Measurements from ENCODE around the gene TMEM191B.
"Not testable (repeated sequence)": the region's sequence is repeated elsewhere in the genome, so short reads cannot be mapped to it uniquely, and the experiment has no call there.

The TMEM191B gene

GRCh38 chr22:18549458-18550179 is 22.0 kb downstream of the TMEM191B start:
- not testable (repeated sequence) for H3K4me3 Mint-ChIP-seq, ATAC-seq, H3K4me1 Mint-ChIP-seq, H3K27me3 Mint-ChIP-seq, H3K27ac Mint-ChIP-seq, DNase-seq, H3K9me3 Mint-ChIP-seq

GRCh38 chr22:18551046-18551445 is 23.4 kb downstream of the TMEM191B start:
- H3K27me3 Mint-ChIP-seq, H3K4me3 Mint-ChIP-seq, H3K27ac Mint-ChIP-seq: not testable (repeated sequence)

GRCh38 chr22:18552839-18553597 is 25.4 kb downstream of the TMEM191B start:
- peak; percentile 31 for ATAC-seq
- DNase-seq, H3K27me3 Mint-ChIP-seq, H3K4me3 Mint-ChIP-seq, H3K9me3 Mint-ChIP-seq, H3K4me1 Mint-ChIP-seq, H3K27ac Mint-ChIP-seq: not testable (repeated sequence)

More at GRCh38 chr22:18551046-18551445, 23.4 kb downstream of the TMEM191B start:
- not testable (repeated sequence) for ATAC-seq, DNase-seq, H3K4me1 Mint-ChIP-seq, H3K9me3 Mint-ChIP-seq

- H3K4me1 Mint-ChIP-seq, H3K27ac Mint-ChIP-seq, DNase-seq, H3K4me3 Mint-ChIP-seq, ATAC-seq, H3K27me3 Mint-ChIP-seq, H3K9me3 Mint-ChIP-seq: not testable (repeated sequence)
Observed at GRCh38 chr22:18554280-18555256, 27.0 kb downstream of the TMEM191B start.

GRCh38 chr22:18558516-18558915 is 30.9 kb downstream of the TMEM191B start:
- H3K4me3 Mint-ChIP-seq, ATAC-seq, H3K27me3 Mint-ChIP-seq, DNase-seq, H3K4me1 Mint-ChIP-seq, H3K27ac Mint-ChIP-seq, H3K9me3 Mint-ChIP-seq: not testable (repeated sequence)

- not testable (repeated sequence) for H3K4me1 Mint-ChIP-seq, H3K9me3 Mint-ChIP-seq, ATAC-seq, H3K27ac Mint-ChIP-seq, DNase-seq, H3K27me3 Mint-ChIP-seq, H3K4me3 Mint-ChIP-seq
Observed at GRCh38 chr22:18558939-18559338, 31.3 kb downstream of the TMEM191B start.

- peak; percentile 97 for ATAC-seq
- H3K4me3 Mint-ChIP-seq, H3K27ac Mint-ChIP-seq, DNase-seq, H3K27me3 Mint-ChIP-seq, H3K9me3 Mint-ChIP-seq, H3K4me1 Mint-ChIP-seq: not testable (repeated sequence)
Observed at GRCh38 chr22:18560099-18560974, 32.7 kb downstream of the TMEM191B start.

GRCh38 chr22:18570509-18571246 is 43.1 kb downstream of the TMEM191B start:
- not testable (repeated sequence) for H3K4me1 Mint-ChIP-seq, ATAC-seq, H3K27ac Mint-ChIP-seq, DNase-seq, H3K9me3 Mint-ChIP-seq, H3K27me3 Mint-ChIP-seq, H3K4me3 Mint-ChIP-seq

GRCh38 chr22:18573483-18574164 is 46.0 kb downstream of the TMEM191B start:
- not testable (repeated sequence) for H3K27ac Mint-ChIP-seq, H3K9me3 Mint-ChIP-seq, DNase-seq, H3K4me3 Mint-ChIP-seq, H3K4me1 Mint-ChIP-seq, H3K27me3 Mint-ChIP-seq, ATAC-seq

- H3K27ac Mint-ChIP-seq, DNase-seq, H3K4me1 Mint-ChIP-seq, H3K9me3 Mint-ChIP-seq, H3K27me3 Mint-ChIP-seq, H3K4me3 Mint-ChIP-seq: not testable (repeated sequence)
- ATAC-seq: peak; percentile 79
Observed at GRCh38 chr22:18574555-18574954, 47.0 kb downstream of the TMEM191B start.

GRCh38 chr22:18575686-18576085 is 48.1 kb downstream of the TMEM191B start:
- not testable (repeated sequence) for DNase-seq, H3K27me3 Mint-ChIP-seq, H3K4me3 Mint-ChIP-seq, H3K4me1 Mint-ChIP-seq, H3K27ac Mint-ChIP-seq, ATAC-seq, H3K9me3 Mint-ChIP-seq

- ATAC-seq: peak; percentile 59
- not testable (repeated sequence) for H3K27ac Mint-ChIP-seq, H3K4me1 Mint-ChIP-seq, DNase-seq, H3K9me3 Mint-ChIP-seq, H3K27me3 Mint-ChIP-seq
- peak overlapping the region in 1 of 2 donors; percentile 33 for H3K4me3 Mint-ChIP-seq
Observed at GRCh38 chr22:18577090-18577818, 49.7 kb downstream of the TMEM191B start.

GRCh38 chr22:18577847-18578246 is 50.2 kb downstream of the TMEM191B start:
- DNase-seq (peak in 1 of 2 donors; percentile 37), ATAC-seq (peak; percentile 89)
- not testable (repeated sequence) for H3K27me3 Mint-ChIP-seq, H3K4me1 Mint-ChIP-seq, H3K27ac Mint-ChIP-seq, H3K4me3 Mint-ChIP-seq, H3K9me3 Mint-ChIP-seq
